ENCODE results near the gene HCN2.

The HCN2 gene

GRCh38 chr19:589693-590395 is at the start of gene HCN2:
Gene HCN2 (plus strand): TSS chr19:589881. CDS start chr19:589946, 65 bp downstream.
- DNase-seq (ENCODE audit: low read depth), result no peak
- H3K4me3 ChIP-seq (ENCODE audit: control insufficient read depth, low read depth, low read length), result no peak within 1 kb of the TSS
- TF ChIP-seq, protein P1, sequence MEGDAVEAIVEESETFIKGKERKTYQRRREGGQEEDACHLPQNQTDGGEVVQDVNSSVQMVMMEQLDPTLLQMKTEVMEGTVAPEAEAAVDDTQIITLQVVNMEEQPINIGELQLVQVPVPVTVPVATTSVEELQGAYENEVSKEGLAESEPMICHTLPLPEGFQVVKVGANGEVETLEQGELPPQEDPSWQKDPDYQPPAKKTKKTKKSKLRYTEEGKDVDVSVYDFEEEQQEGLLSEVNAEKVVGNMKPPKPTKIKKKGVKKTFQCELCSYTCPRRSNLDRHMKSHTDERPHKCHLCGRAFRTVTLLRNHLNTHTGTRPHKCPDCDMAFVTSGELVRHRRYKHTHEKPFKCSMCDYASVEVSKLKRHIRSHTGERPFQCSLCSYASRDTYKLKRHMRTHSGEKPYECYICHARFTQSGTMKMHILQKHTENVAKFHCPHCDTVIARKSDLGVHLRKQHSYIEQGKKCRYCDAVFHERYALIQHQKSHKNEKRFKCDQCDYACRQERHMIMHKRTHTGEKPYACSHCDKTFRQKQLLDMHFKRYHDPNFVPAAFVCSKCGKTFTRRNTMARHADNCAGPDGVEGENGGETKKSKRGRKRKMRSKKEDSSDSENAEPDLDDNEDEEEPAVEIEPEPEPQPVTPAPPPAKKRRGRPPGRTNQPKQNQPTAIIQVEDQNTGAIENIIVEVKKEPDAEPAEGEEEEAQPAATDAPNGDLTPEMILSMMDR (conservative IDR thresholded peaks at IDR 0.05; ENCODE audit: control insufficient read depth, insufficient read depth, low read depth, low read length), result no peak

GRCh38 chr19:540867-541637 is 48.6 kb upstream of the HCN2 start:
- DNase-seq (ENCODE audit: low read depth), result no peak
- TF ChIP-seq, protein P1 (conservative IDR thresholded peaks at IDR 0.05; ENCODE audit: control insufficient read depth, insufficient read depth, low read depth, low read length), result no peak
- H3K4me3 ChIP-seq (ENCODE audit: control insufficient read depth, low read depth, low read length), result no peak overlapping the region

- no peak overlapping the region for H3K4me3 ChIP-seq (ENCODE audit: control insufficient read depth, low read depth, low read length)
- TF ChIP-seq, protein P1 (conservative IDR thresholded peaks at IDR 0.05; ENCODE audit: control insufficient read depth, insufficient read depth, low read depth, low read length), result no peak
- no peak for DNase-seq (ENCODE audit: low read depth)
Measured at GRCh38 chr19:541699-542098, 48.0 kb upstream of the HCN2 start.

DNA sequence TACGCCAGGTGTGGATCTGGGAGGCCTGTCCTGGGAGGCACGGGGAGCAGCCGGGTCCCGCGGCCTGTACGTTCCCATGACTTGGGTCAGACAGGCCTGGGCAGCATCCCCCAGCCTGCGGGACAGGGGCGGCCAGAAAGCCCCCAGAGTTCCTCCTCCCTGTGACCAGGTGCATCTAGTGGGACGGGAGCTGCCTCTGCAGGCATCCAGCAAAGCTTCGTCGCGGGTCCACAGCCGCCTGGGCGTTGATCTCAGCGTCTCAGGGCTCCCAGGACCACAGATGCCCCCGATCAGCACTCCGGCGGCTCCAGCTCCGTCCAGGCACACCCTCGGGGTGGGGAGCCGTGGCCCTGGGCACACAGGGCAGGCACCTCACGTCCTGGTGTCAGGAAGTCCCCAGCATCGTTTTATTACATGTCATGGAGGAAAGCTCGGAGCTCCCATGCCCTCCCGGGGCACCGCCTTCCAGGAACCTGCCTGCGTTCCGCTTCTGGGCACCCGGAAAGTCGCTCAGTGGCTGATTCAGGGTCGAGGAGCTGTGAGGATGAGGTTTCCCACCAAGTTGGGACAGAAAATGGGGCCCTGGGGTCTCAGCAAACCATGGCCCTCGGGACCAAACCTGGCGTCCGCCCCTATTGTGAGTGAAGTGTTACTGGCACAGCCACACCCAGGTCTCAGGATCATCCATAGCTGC is 47.4 kb upstream of the HCN2 start:
- TF ChIP-seq, protein P1 (conservative IDR thresholded peaks at IDR 0.05; ENCODE audit: control insufficient read depth, insufficient read depth, low read depth, low read length), result no peak
- DNase-seq (ENCODE audit: low read depth), result no peak

GRCh38 chr19:543910-544608 is 45.6 kb upstream of the HCN2 start, which contains the start of gene GZMM:
Gene GZMM (plus strand): TSS chr19:544053. CDS start chr19:544072, 19 bp downstream.
- H3K4me3 ChIP-seq (ENCODE audit: control insufficient read depth, low read depth, low read length), result no peak within 1 kb of the TSS
- no peak for DNase-seq (ENCODE audit: low read depth)

More for the DNA sequence above, 47.4 kb upstream of the HCN2 start:
- no peak overlapping the region for H3K4me3 ChIP-seq (ENCODE audit: control insufficient read depth, low read depth, low read length)

More at GRCh38 chr19:543910-544608, 45.6 kb upstream of the HCN2 start, which contains the start of gene GZMM:
- TF ChIP-seq, protein P1 (conservative IDR thresholded peaks at IDR 0.05; ENCODE audit: control insufficient read depth, insufficient read depth, low read depth, low read length), result no peak
